Fibroblast of villous mesenchyme (primary cell): ENCODE results near the gene TCTN1. TPM values are rescaled to one million over a fixed set of nuclear protein-coding genes. Genes with fewer than 3 reads are reported as not detected.

Source experiments
- DNase-seq: peaks from one replicate; pipeline ENCODE4 v3.0.0-alpha.2; 2010; ENCODE audit warnings: low read depth
- H3K4me3 ChIP-seq: 2 replicates; pipeline ENCODE4 v1.5.1; 2011; ENCODE audit warnings: low read depth, mild to moderate bottlenecking, low read length
- total RNA-seq: library from RNA; depleted of rRNA; stranded (reverse); fragments of >200 nt; gene quantifications from 2 replicates; pipeline ENCODE4 v1.2.3, GENCODE V29; 2012
- TF ChIP-seq, protein P1 (sequence below): IDR thresholded peaks from 2 replicates; pipeline ENCODE4 v1.5.1; 2012; ENCODE audit warnings: low read depth, mild to moderate bottlenecking, low read length; ENCODE audit not compliant: insufficient read depth

Gene TCTN1
- total RNA-seq, 1 donor: 28.9 TPM

DNA sequence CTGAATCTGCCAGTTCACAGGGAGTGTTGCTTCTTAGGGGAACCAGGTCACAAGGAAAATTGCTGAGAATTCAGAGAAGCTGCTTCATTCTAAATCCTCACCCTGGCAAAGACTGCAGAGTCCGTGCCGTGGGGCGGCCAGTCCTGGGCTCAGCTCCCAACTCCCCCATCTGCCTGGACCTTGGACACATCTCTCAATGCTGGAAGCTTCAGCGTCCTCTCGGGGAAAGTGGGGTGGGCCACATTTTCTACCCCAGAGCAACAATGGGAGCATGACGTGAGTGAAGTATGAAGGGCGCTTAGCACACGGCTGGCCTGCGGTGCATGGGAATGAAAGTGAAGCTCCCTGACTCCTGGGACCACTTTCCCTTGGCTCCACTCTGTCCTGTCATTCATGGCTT, 43.8 kb downstream of the TCTN1 start:
- H3K4me3 ChIP-seq: no peak overlapping the region
- DNase-seq: no peak
- TF ChIP-seq, protein P1, sequence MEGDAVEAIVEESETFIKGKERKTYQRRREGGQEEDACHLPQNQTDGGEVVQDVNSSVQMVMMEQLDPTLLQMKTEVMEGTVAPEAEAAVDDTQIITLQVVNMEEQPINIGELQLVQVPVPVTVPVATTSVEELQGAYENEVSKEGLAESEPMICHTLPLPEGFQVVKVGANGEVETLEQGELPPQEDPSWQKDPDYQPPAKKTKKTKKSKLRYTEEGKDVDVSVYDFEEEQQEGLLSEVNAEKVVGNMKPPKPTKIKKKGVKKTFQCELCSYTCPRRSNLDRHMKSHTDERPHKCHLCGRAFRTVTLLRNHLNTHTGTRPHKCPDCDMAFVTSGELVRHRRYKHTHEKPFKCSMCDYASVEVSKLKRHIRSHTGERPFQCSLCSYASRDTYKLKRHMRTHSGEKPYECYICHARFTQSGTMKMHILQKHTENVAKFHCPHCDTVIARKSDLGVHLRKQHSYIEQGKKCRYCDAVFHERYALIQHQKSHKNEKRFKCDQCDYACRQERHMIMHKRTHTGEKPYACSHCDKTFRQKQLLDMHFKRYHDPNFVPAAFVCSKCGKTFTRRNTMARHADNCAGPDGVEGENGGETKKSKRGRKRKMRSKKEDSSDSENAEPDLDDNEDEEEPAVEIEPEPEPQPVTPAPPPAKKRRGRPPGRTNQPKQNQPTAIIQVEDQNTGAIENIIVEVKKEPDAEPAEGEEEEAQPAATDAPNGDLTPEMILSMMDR: no peak

DNA sequence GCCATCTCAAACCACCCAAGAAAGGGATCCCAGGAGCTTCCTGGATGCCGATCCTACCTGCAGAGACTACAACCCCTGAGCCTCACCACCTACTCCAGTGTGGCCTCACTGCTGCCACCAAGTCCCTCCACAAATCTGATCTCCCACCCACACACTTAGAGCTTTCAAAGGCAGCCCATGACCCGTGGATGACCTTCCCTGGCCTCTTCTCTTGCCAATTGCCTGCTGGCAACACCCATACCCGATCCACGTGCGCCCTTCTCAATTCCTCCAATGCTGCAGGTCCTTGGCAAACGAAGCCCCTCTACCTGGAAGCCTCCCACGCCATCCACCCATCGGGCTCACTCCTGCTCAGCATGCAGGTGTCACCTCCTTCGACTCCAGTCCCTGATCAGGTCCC, 44.3 kb downstream of the TCTN1 start:
- TF ChIP-seq, protein P1: no peak
- H3K4me3 ChIP-seq: no peak overlapping the region
- DNase-seq: no peak

DNA sequence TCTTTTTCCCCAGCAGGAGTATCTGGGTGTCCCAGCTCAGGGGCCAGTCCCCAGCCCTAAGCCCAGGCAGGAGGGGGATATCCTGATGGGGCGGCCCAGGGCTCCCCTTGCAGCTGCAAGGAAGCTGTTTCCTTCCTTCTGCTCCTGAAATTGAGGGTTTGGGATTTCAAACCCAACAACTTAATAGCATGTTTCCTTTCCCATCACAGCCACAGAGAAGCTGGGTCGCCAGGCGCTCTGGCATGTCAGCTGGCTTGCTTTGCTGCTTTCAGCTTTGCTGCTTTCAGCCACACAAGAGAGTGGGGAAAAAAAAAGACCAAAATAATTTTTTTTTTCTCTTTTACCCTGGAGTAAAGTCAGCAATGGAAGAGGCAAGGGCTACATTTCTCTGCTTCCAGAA, 44.9 kb downstream of the TCTN1 start:
- no peak overlapping the region for H3K4me3 ChIP-seq
- TF ChIP-seq, protein P1: no peak
- DNase-seq: no peak

DNA sequence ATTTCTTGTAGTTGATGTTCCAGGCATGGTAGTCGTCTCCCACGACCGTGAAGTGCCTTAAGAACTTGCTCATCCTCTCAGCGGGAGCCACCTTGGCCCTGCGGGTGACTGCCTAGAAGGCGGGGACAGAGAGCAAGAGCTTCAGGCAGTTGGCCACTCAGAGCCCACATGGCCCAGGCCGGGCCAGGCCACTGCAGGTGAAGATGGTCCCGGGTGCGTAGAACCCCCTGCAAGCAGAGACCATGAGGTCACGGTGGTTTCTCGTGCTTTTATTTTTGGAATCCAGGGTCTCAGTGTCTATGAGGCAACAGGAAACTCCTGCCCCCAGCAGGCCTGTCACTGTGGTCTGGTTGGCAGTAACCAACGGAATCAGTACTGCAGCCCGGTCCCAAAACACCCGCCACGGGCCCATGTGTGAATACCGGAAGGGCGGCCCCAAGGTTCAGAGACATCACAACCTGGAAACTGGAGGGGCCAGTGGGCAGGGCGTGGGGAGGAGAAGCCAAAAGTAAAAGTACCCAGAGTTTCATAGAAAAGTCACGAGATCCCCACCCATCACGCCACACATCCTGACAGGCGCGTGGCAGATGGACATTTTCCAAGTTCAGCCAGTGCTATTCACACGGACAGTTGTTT, 47.5 kb downstream of the TCTN1 start:
- no peak overlapping the region for H3K4me3 ChIP-seq
- TF ChIP-seq, protein P1: no peak
- DNase-seq: no peak

DNA sequence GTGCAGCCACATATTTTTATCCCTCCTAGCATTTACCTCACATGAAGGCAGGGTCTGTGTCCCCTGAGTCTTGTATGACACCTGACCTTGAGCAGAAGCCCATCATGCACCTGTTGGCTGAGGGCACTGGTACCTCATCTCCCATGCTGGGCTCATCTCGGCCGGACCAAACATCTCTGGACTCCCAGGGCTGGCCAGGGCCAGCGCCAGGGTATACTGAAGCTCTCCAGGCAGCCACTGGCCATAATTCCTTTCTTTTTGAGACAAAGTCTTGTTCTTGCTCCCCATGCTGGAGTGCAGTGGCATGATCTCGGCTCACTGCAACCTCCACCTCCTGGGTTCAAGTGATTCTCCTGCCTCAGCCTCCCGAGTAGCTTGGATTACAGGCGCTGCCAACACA, 53.0 kb downstream of the TCTN1 start:
- DNase-seq: no peak
- TF ChIP-seq, protein P1: no peak
- H3K4me3 ChIP-seq: no peak overlapping the region

DNA sequence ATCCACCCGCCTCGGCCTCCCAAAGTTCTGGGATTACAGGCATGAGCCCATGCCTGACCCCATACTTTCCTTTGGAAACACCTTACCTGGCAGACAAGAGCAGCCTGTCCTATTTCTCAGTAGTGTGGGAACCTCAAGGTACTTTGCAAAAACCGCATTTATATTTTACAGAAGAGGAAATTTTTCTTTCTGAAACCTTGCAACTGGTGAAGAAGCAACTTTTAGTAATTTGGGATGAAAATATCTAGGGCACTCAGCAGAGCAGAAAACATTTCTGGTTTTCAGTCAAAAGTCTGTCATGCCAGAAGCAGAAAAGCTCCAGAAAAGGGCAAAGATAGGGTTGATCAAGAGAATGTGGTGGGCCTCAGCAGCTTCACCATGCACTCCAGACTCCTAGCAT, 53.7 kb downstream of the TCTN1 start:
- no peak overlapping the region for H3K4me3 ChIP-seq
- no peak for DNase-seq
- TF ChIP-seq, protein P1: no peak
